A673 (cell line): ENCODE results near the gene ANKRD12. TPM values are rescaled to one million over a fixed set of nuclear protein-coding genes. Genes with fewer than 3 reads are reported as not detected.

Experiments used
- BruUV-seq: library from RNA; stranded (reverse); fragments of 400-500 nt; replicated peaks from 2 replicates; lab custom pipeline; 2021; lab: Mats Ljungman, UMichigan
- CTCF ChIA-PET: fragments of 300-600 bp; sonication (Branson Sonifier 250); formaldehyde crosslinking; loops from one replicate; lab custom pipeline; 2022; ENCODE audit warnings: antibody characterized with exemption; lab: Charles Lee
- POLR2A ChIA-PET: fragments of 300-600 bp; sonication (Branson Sonifier 250); formaldehyde crosslinking; loops from one replicate; lab custom pipeline; 2022; ENCODE audit warnings: antibody characterized with exemption; ENCODE audit not compliant: low non-redundant PET; lab: Charles Lee
- DNase-seq: peaks from one replicate; pipeline ENCODE4 v3.0.0-alpha.2; 2015; ENCODE audit warnings: low spot score
- H3K27ac ChIP-seq: fragments of 200-600 bp; sonication (generic); 2 replicates; pipeline ENCODE4 v1.5.1; 2016; ENCODE audit warnings: mixed run types, low read depth, mild to moderate bottlenecking, mixed read lengths, antibody characterized with exemption, low read length; ENCODE audit not compliant: poor library complexity, severe bottlenecking
- H3K27me3 ChIP-seq: fragments of 200-600 bp; sonication (generic); replicated peaks from 2 replicates; pipeline ENCODE4 v1.6.1; 2017; ENCODE audit warnings: mixed run types, low read depth, mild to moderate bottlenecking, mixed read lengths, antibody characterized with exemption, low read length; ENCODE audit not compliant: insufficient read depth, poor library complexity
- H3K36me3 ChIP-seq: fragments of 200-600 bp; sonication (generic); 2 replicates; pipeline ENCODE4 v1.6.1; 2016; ENCODE audit warnings: mixed run types, mild to moderate bottlenecking, mixed read lengths, antibody characterized with exemption, low read length; ENCODE audit not compliant: insufficient read depth, poor library complexity, severe bottlenecking
- H3K4me1 ChIP-seq: fragments of 200-600 bp; sonication (generic); 2 replicates; pipeline ENCODE4 v1.6.1; 2017; ENCODE audit warnings: mixed run types, mild to moderate bottlenecking, mixed read lengths, antibody characterized with exemption, low read length; ENCODE audit not compliant: insufficient read depth, poor library complexity, severe bottlenecking
- H3K4me3 ChIP-seq: fragments of 200-600 bp; sonication (generic); 2 replicates; pipeline ENCODE4 v1.5.1; 2016; ENCODE audit warnings: low read depth, mixed run types, mild to moderate bottlenecking, mixed read lengths, low read length; ENCODE audit not compliant: poor library complexity, severe bottlenecking
- H3K9me3 ChIP-seq: fragments of 200-600 bp; sonication (generic); 2 replicates; pipeline ENCODE4 v1.6.1; 2016; ENCODE audit warnings: mixed run types, low read depth, mild to moderate bottlenecking, mixed read lengths, antibody characterized with exemption, low read length; ENCODE audit not compliant: poor library complexity, severe bottlenecking
- CTCF ChIP-seq: fragments of 300-800, 200-600 bp; sonication (generic); conservative IDR thresholded peaks from 2 replicates; pipeline ENCODE4 v1.5.1; 2017; ENCODE audit warnings: low read depth, mild to moderate bottlenecking, antibody characterized with exemption, low read length, moderate library complexity, mixed read lengths
- EZH2 ChIP-seq: fragments of 200-600 bp; sonication (generic); IDR thresholded peaks from 2 replicates; pipeline ENCODE4 v1.6.1; 2017; ENCODE audit warnings: borderline replicate concordance, low read depth, mild to moderate bottlenecking, mixed read lengths, antibody characterized with exemption, low read length; ENCODE audit not compliant: poor library complexity, severe bottlenecking
- intact Hi-C: fragments of 100-400 bp; cut with micrococcal nuclease; formaldehyde crosslinking; loops from one replicate; pipeline ENCODE4 v1.10.0; 2022; ENCODE audit not compliant: unreplicated experiment
- total RNA-seq: library from RNA; stranded (reverse); gene quantifications from 2 replicates; pipeline ENCODE4 v1.2.3, GENCODE V29; 2021

The ANKRD12 gene
- total RNA-seq, 1 experiment from 2014 or later = 24.2 TPM

GRCh38 chr18:9137168-9138066 lies 836 bp downstream of the ANKRD12 start:
- BruUV-seq = no TSS peak
- intact Hi-C loops = no loop called here
- H3K4me1 ChIP-seq = peaks cover 23% of the 10 kb centered on the region
- H3K9me3 ChIP-seq = no peaks in the 10 kb centered on the region
- peaks cover 19% of the 10 kb centered on the region for H3K36me3 ChIP-seq
- TF ChIP-seq EZH2 = no peak
- ChIA-PET CTCF (interaction anchor here (0.6 kb wide), 1 partner anchor 573 kb away, joined by 3 read pairs; no protein-coding TSS in a partner anchor), POLR2A (no interaction called here)
- H3K27ac ChIP-seq = no peak overlapping the region
- peak overlapping the region; percentile 68 for H3K4me3 ChIP-seq
- DNase-seq = peak; percentile 76
- no peaks in the 10 kb centered on the region for H3K27me3 ChIP-seq

GRCh38 chr18:9139400-9140039 lies 2.9 kb downstream of the ANKRD12 start:
- Histone ChIP-seq H3K27ac (no peak overlapping the region), H3K27me3 (no peaks in the 10 kb centered on the region), H3K36me3 (peaks cover 4% of the 10 kb centered on the region), H3K4me1 (peaks cover 23% of the 10 kb centered on the region), H3K4me3 (no peak overlapping the region), H3K9me3 (no peaks in the 10 kb centered on the region)
- DNase-seq = no peak
- TF ChIP-seq CTCF (no peak), EZH2 (no peak)
- intact Hi-C loops = no loop called here
- POLR2A ChIA-PET = no interaction called here
- BruUV-seq = no TSS peak
- CTCF ChIA-PET = no interaction called here

GRCh38 chr18:9140381-9140780 lies 3.8 kb downstream of the ANKRD12 start:
- ChIA-PET CTCF (no interaction called here), POLR2A (no interaction called here)
- Histone ChIP-seq H3K9me3 (no peaks in the 10 kb centered on the region), H3K4me3 (no peak overlapping the region), H3K27ac (no peak overlapping the region), H3K27me3 (no peaks in the 10 kb centered on the region), H3K4me1 (peaks cover 23% of the 10 kb centered on the region), H3K36me3 (no peaks in the 10 kb centered on the region)
- intact Hi-C loops = no loop called here
- no peak for DNase-seq
- BruUV-seq = no TSS peak
- TF ChIP-seq EZH2 (no peak), CTCF (no peak)
